22Rv1 (cell line): ENCODE data around the gene STK39.

Source experiments
- H3K27ac ChIP-seq: fragments of 450-650 bp; 2 replicates; pipeline ENCODE4 v1.5.1; 2017
- CTCF ChIP-seq: fragments of 450-650 bp; IDR thresholded peaks from 2 replicates; pipeline ENCODE4 v1.5.1; 2017; ENCODE audit warnings: mild to moderate bottlenecking
- ZFX ChIP-seq: fragments of 450-650 bp; IDR thresholded peaks from 2 replicates; pipeline ENCODE4 v1.6.1; 2017; ENCODE audit warnings: antibody characterized with exemption, borderline replicate concordance

Gene STK39

GRCh38 chr2:168149150-168149974 is 98.0 kb downstream of the STK39 start:
- H3K27ac ChIP-seq: no peak overlapping the region
- TF ChIP-seq ZFX: no peak
- TF ChIP-seq CTCF: no peak

GRCh38 chr2:168147830-168148794 is 99.3 kb downstream of the STK39 start:
- no peak overlapping the region for H3K27ac ChIP-seq
- no peak for TF ChIP-seq CTCF
- TF ChIP-seq ZFX: no peak

DNA sequence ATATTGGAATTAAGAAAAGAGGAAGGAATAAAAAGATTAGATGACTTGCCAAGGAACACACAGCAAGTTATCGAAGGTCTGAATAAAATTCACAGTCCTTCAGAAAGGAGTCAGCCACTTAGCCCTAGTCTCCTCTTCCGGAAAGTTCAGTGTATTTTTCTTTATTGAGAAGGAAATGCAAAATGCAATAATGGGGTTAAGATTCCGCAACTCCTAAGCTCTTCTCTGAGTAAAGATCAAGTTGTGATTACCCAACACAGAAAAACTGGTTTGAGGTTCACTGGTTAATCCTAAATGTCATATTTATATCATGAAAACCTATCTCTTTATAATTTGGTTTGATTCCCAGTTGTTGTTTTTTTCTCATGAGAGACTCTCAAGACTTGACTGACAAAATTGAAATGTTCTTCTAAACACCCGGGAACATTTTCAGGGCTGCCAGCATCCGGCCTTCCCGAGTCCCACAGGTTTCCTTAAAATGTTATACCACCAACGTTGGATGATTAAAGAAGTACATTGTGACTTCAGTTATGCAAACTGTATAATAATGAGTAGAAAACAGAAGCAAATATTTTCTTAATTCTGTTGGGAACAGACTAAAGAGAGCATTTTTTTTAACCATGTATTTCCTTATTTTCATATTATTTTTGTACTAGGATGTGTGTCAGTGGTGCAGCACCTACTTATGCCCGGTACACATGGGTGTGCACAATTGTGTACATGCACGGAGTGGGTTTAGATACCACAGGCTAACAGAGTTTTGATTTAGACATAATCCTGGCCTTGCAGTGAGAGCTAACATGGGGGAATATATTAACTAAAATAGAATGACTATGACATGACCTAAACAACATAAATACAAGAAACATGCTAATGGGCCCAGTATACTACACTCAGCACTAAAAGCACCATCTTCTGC is 100.2 kb downstream of the STK39 start:
- no peak for TF ChIP-seq ZFX
- TF ChIP-seq CTCF: no peak
- H3K27ac ChIP-seq: no peak overlapping the region

GRCh38 chr2:168145426-168146310 is 101.7 kb downstream of the STK39 start:
- TF ChIP-seq CTCF: no peak
- TF ChIP-seq ZFX: no peak

GRCh38 chr2:168145011-168145410 is 102.4 kb downstream of the STK39 start:
- TF ChIP-seq ZFX (no peak), CTCF (no peak)
- no peak overlapping the region for H3K27ac ChIP-seq

More at GRCh38 chr2:168145426-168146310, 101.7 kb downstream of the STK39 start:
- H3K27ac ChIP-seq: no peak overlapping the region

- H3K27ac ChIP-seq: no peak overlapping the region
- TF ChIP-seq CTCF: no peak
- no peak for TF ChIP-seq ZFX
These were observed 103.6 kb downstream of the STK39 start for GRCh38 chr2:168143813-168144212.
